HL-60 (cell line): Measurements from ENCODE around the gene MLN.

Experiments used
- CTCF ChIP-seq: IDR thresholded peaks from one replicate; pipeline ENCODE4 v1.5.1; 2011; ENCODE audit warnings: low read length, control low read depth, inconsistent platforms; ENCODE audit not compliant: insufficient read depth
- POLR2AphosphoS5 ChIP-seq: IDR thresholded peaks from 2 replicates; pipeline ENCODE4 v1.6.1; 2012; ENCODE audit warnings: low read depth
- REST ChIP-seq: IDR thresholded peaks from 2 replicates; pipeline ENCODE4 v1.6.1; 2012; ENCODE audit warnings: low read depth; ENCODE audit not compliant: insufficient replicate concordance
- SPI1 ChIP-seq: IDR thresholded peaks from 2 replicates; pipeline ENCODE4 v1.6.1; 2012; ENCODE audit warnings: low read depth, mild to moderate bottlenecking, borderline replicate concordance

- no peak for TF ChIP-seq CTCF
- TF ChIP-seq POLR2AphosphoS5 = no peak; the same call in 1 of the 2 replicates
- TF ChIP-seq SPI1 = no peak
- TF ChIP-seq REST = no peak
Observed at GRCh38 chr6:33781131-33781975, 22.4 kb downstream of the MLN start.
